H4 (cell line): ENCODE measurements around the gene SLC23A3. TPM values are rescaled to one million over a fixed set of nuclear protein-coding genes. Genes with fewer than 3 reads are reported as not detected.

Experiments used
- DNase-seq: peaks from one replicate; pipeline ENCODE4 v3.0.0-alpha.2; 2015; ENCODE audit warnings: low spot score
- total RNA-seq: library from RNA; depleted of rRNA; stranded (reverse); fragments of >200 nt; shearing (Covaris generic); gene quantifications from 2 replicates; pipeline ENCODE4 v1.2.3, GENCODE V29; 2014; rRNA removed

Gene SLC23A3
- total RNA-seq, 1 experiment from 2014 or later: 0.12 TPM

DNA sequence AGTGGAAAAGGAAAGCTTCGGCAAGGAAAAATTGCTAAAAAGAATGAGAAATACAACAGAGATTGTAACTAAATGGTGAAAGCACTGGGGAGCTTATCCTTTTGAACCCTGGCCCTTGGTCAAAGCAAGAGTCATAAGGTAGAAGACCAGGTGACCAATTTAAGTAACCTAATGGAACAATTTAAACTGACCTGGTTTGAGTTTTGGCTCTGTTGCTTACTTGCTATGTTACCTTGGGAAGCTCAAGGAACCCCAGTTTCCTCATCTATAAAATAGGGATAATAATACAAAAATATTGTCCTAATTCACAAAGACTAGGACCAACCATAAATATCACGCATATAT is 57.8 kb downstream of the SLC23A3 start:
- no peak for DNase-seq

Other genes starting within 250 kb of the SLC23A3 start
- 0.45 and 0.75 TPM in 2 replicates for gene CDK5R2, start 210.4 kb downstream of the SLC23A3 start, total RNA-seq
- not detected in 2 replicates for gene FEV, start 184.8 kb downstream of the SLC23A3 start, total RNA-seq
- gene CRYBA2, start 176.6 kb downstream of the SLC23A3 start, total RNA-seq: not detected in 2 replicates
- gene CFAP65, start 128.5 kb downstream of the SLC23A3 start, total RNA-seq: 0.10 TPM in 1 of 2 replicates, not detected in the other
- gene IHH, start 109.1 kb downstream of the SLC23A3 start, total RNA-seq: not detected in 2 replicates
- 20.9 and 27.4 TPM in 2 replicates for gene NHEJ1, start 9.2 kb downstream of the SLC23A3 start, total RNA-seq
- 10.8 and 13.3 TPM in 2 replicates for gene CNPPD1, start 6.9 kb upstream of the SLC23A3 start, total RNA-seq
- gene RETREG2, start 8.2 kb upstream of the SLC23A3 start, total RNA-seq: 52.8 and 53.3 TPM in 2 replicates
- gene ZFAND2B, start 36.8 kb upstream of the SLC23A3 start, total RNA-seq: 22.7 and 37.4 TPM in 2 replicates
- 47.2 and 47.4 TPM in 2 replicates for gene ABCB6, start 48.9 kb upstream of the SLC23A3 start, total RNA-seq
- gene ATG9A, start 59.6 kb upstream of the SLC23A3 start, total RNA-seq: 46.4 and 73.6 TPM in 2 replicates
- 9.2 and 17.2 TPM in 2 replicates for gene ANKZF1, start 59.8 kb upstream of the SLC23A3 start, total RNA-seq
- 5.7 and 7.6 TPM in 2 replicates for gene GLB1L, start 75.4 kb upstream of the SLC23A3 start, total RNA-seq
- gene STK16, start 75.5 kb upstream of the SLC23A3 start, total RNA-seq: 32.8 and 42.1 TPM in 2 replicates
- gene TUBA4B, start 83.2 kb upstream of the SLC23A3 start, total RNA-seq: not detected in 2 replicates
- gene TUBA4A, start 83.9 kb upstream of the SLC23A3 start, total RNA-seq: 6.2 and 9.3 TPM in 2 replicates
- 16.1 and 18.3 TPM in 2 replicates for gene DNAJB2, start 109.3 kb upstream of the SLC23A3 start, total RNA-seq
- 6.8 and 10.0 TPM in 2 replicates for gene PTPRN, start 139.4 kb upstream of the SLC23A3 start, total RNA-seq
- gene RESP18, start 162.7 kb upstream of the SLC23A3 start, total RNA-seq: not detected in 2 replicates
- gene DNPEP, start 217.9 kb upstream of the SLC23A3 start, total RNA-seq: 79.9 and 87.7 TPM in 2 replicates
- 0.68 and 1.2 TPM in 2 replicates for gene DES, start 248.3 kb upstream of the SLC23A3 start, total RNA-seq